Stomach (tissue), 9 donors: ENCODE measurements around the gene ARL2BP. TPM values are rescaled to one million over a fixed set of nuclear protein-coding genes. Genes with fewer than 3 reads are reported as not detected.

ENCODE experiments used
- DNase-seq, 2 donors: peaks; one replicate each; pipeline versions ENCODE4 v3.0.0 to v3.0.0-alpha.2; 2013 to 2019
- H3K27ac ChIP-seq, 5 donors: fragments of 200-600 bp in 4 of 5; sonication (generic) in 4 of 5; one replicate each; pipeline ENCODE4 v1.5.1; 2013 to 2019; ENCODE audit warnings: mild to moderate bottlenecking in 1 of 5, moderate library complexity in 1 of 5
- H3K27me3 ChIP-seq, 3 donors: fragments of 200-600 bp; sonication (generic); one replicate each; pipeline ENCODE4 v1.5.1; 2017 to 2019; ENCODE audit warnings: mixed run types in 1 of 3
- H3K36me3 ChIP-seq, 4 donors: fragments of 200-600 bp; sonication (generic); 1 replicate in 3 of 4; 2 replicates in 1 of 4; pipeline ENCODE4 v1.5.1; 2016 to 2019
- H3K4me1 ChIP-seq, 4 donors: fragments of 200-600 bp; sonication (generic); one replicate each; pipeline ENCODE4 v1.5.1; 2016 to 2019
- H3K4me3 ChIP-seq, 4 donors: fragments of 200-600 bp; sonication (generic) in 3 of 4; one replicate each; pipeline ENCODE4 v1.5.1; 2016 to 2019; ENCODE audit warnings: mild to moderate bottlenecking in 1 of 4
- H3K9me3 ChIP-seq, 4 donors: fragments of 200-600 bp; sonication (generic); one replicate each; pipeline ENCODE4 v1.5.1; 2016 to 2019
- CTCF ChIP-seq, 7 experiments: fragments of 450-650 bp in 4 of 7; fragments of 200-600 bp in 3 of 7; sonication (generic) in 3 of 7; IDR thresholded peaks; one replicate each; pipeline ENCODE4 v1.5.1; 2016 to 2019; ENCODE audit warnings: antibody characterized with exemption in 7 of 7, control low read depth in 2 of 7, mild to moderate bottlenecking in 1 of 7
- EP300 ChIP-seq: sonication (generic); formaldehyde crosslinking; IDR thresholded peaks from one replicate; pipeline ENCODE4 v1.6.1; 2017; ENCODE audit warnings: antibody characterized with exemption
- POLR2A ChIP-seq, 4 donors: fragments of 450-650 bp; IDR thresholded peaks; one replicate each; pipeline ENCODE4 v1.6.1; 2016; ENCODE audit warnings: antibody characterized with exemption in 4 of 4, control low read depth in 2 of 4, mild to moderate bottlenecking in 1 of 4, moderate library complexity in 1 of 4
- POLR2AphosphoS5 ChIP-seq, 3 donors: sonication (generic); formaldehyde crosslinking; IDR thresholded peaks; one replicate each; pipeline ENCODE4 v1.6.1; 2016; ENCODE audit warnings: antibody characterized with exemption in 3 of 3
- WGBS, 5 donors: extraction: QIAGEN DNeasy Blood & Tissue Kit in 3 of 5; methylation state at CpG; one replicate each; pipeline versions ENCODE4 v1.1.5 to v1.1.7; 2013 to 2018; 5-methylcytosine and 5-hydroxymethylcytosine counted together
- intact Hi-C: fragments of 100-400 bp; cut with DNase I; formaldehyde crosslinking; loops from one replicate; pipeline ENCODE4 v1.15.1; 2023; ENCODE audit warnings: low total_unique reads
- polyA plus RNA-seq, 3 donors: library from polyadenylated mRNA; stranded (reverse); fragments of 200-250 nt; gene quantifications; one replicate each; pipeline ENCODE4 v1.2.3, GENCODE V29; 2013
- total RNA-seq, 5 donors: library from RNA; depleted of rRNA; stranded (reverse); fragments of >200 nt; gene quantifications; one replicate each; pipeline versions ENCODE4 v1.1.0 to v1.2.3, GENCODE V29; 2014 to 2016
- donor health status: healthy with polysubstance abuse.
- donor health status: Bipolar disorder and iron deficiency.
- donor health status: healthy.

The ARL2BP gene
- total and polyA plus RNA-seq, 8 donors: 15.6 to 61.6 (median 43.2) TPM

DNA sequence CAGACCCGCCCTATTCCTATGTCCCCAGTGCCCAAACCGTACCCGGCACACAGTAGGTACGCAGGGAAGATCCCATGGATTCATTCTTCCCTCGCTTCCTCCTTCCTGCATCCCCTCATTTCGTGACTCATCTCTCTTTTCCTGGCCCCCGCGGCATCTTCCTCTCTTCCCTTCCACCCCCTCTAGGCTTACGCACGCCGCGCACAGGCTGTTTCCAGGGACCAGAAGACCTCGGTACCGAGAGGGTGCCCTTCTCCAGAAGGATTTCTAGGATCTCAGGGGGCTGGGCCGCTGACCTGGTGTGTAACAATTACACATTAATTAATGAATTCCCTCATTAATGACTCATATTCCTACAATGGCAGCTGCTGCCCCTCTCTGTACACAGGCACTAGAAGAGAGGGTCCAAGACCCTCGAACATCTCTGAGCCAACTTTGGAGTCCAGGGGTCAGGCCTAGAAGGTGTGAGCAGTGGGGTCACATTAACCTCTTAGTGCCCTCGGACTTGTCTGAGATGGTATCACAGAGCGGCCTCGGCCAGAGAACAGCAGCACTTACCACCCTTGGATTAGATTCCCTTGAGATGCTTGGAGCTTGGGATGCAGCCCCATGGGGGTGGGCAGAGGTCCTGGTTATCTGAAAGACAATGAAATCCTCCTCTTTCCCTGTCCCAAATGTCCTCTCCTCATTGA lies 56.2 kb downstream of the ARL2BP start:
- TF ChIP-seq EP300 (no peak), CTCF (IDR thresholded peaks at IDR 0.05) (no peak), POLR2AphosphoS5 (IDR thresholded peaks at IDR 0.05) (no peak), POLR2A (IDR thresholded peaks at IDR 0.05) (no peak)
- intact Hi-C loops: loop anchor here (2.0 to 10.0 kb wide), 2 partner anchors 116 to 214 kb away; no protein-coding TSS in a partner anchor
- Histone ChIP-seq H3K4me3 (peak overlapping the region; percentile 8 to 43 (median 29)), H3K27me3 (no peaks in the 10 kb centered on the region), H3K36me3 (no peaks in the 10 kb centered on the region), H3K9me3 (no peaks in the 10 kb centered on the region), H3K27ac (peak overlapping the region in 3 of 5 donors; percentile 16 to 93 (median 92)), H3K4me1 (peaks cover 25 to 54% (median 38%) of the 10 kb centered on the region in 4 donors)
- WGBS, 5 donors: 39 to 55% (median 45%) methylated on average over 19 of the region's 19 CpGs
- DNase-seq: no peak

Other genes starting within 250 kb of the ARL2BP start
- 10 to 100 TPM in 4 of 5 donors, 1 to 10 TPM in 1; 8.7 to 55.4 (median 27.4) TPM for gene CPNE2, start 152.7 kb upstream of the ARL2BP start, total RNA-seq
- gene CPNE2, start 152.7 kb upstream of the ARL2BP start, polyA plus RNA-seq: 10 to 100 TPM; 10.7 to 31.8 (median 24.8) TPM
- 100 to 1,000 TPM in 1 of 5 donors, 10 to 100 TPM in 4; 52.7 to 104 (median 91.0) TPM for gene PSME3IP1, start 59.2 kb upstream of the ARL2BP start, total RNA-seq
- gene PSME3IP1, start 59.2 kb upstream of the ARL2BP start, polyA plus RNA-seq: 10 to 100 TPM; 37.4 to 64.3 (median 51.5) TPM
- 100 to 1,000 TPM in 1 of 5 donors, 10 to 100 TPM in 3, 1 to 10 TPM in 1; 5.5 to 110 (median 46.2) TPM for gene RSPRY1, start 58.9 kb upstream of the ARL2BP start, total RNA-seq
- 10 to 100 TPM in 1 of 3 donors, 1 to 10 TPM in 2; 8.6 to 13.7 (median 8.8) TPM for gene RSPRY1, start 58.9 kb upstream of the ARL2BP start, polyA plus RNA-seq
- 100 to 1,000 TPM in 2 of 5 donors, 10 to 100 TPM in 3; 27.4 to 190 (median 59.1) TPM for gene PLLP, start 39.4 kb downstream of the ARL2BP start, total RNA-seq
- 10 to 100 TPM; 39.0 to 46.6 (median 43.7) TPM for gene PLLP, start 39.4 kb downstream of the ARL2BP start, polyA plus RNA-seq
- gene CCL22, start 113.5 kb downstream of the ARL2BP start, total RNA-seq: under 1 TPM in 1 of 5 donors, not detected in 4; 0.37 TPM
- gene CCL22, start 113.5 kb downstream of the ARL2BP start, polyA plus RNA-seq: under 1 TPM; 0.12 to 0.45 (median 0.15) TPM
- 10 to 100 TPM in 1 of 5 donors, 1 to 10 TPM in 2, not detected in 2; 1.3 to 43.8 (median 7.1) TPM for gene CX3CL1, start 127.2 kb downstream of the ARL2BP start, total RNA-seq
- gene CX3CL1, start 127.2 kb downstream of the ARL2BP start, polyA plus RNA-seq: 10 to 100 TPM in 1 of 3 donors, 1 to 10 TPM in 2; 3.2 to 11.5 (median 6.4) TPM
- gene CCL17, start 159.5 kb downstream of the ARL2BP start, total RNA-seq: not detected
- 1 to 10 TPM in 1 of 3 donors, not detected in 2; 3.9 TPM for gene CCL17, start 159.5 kb downstream of the ARL2BP start, polyA plus RNA-seq
- 100 to 1,000 TPM in 1 of 5 donors, 10 to 100 TPM in 4; 14.0 to 146 (median 37.7) TPM for gene CIAPIN1, start 202.1 kb downstream of the ARL2BP start, total RNA-seq
- 10 to 100 TPM; 18.6 to 35.9 (median 29.6) TPM for gene CIAPIN1, start 202.1 kb downstream of the ARL2BP start, polyA plus RNA-seq
- 100 to 1,000 TPM in 1 of 5 donors, 10 to 100 TPM in 4; 40.6 to 108 (median 58.9) TPM for gene COQ9, start 202.2 kb downstream of the ARL2BP start, total RNA-seq
- gene COQ9, start 202.2 kb downstream of the ARL2BP start, polyA plus RNA-seq: 10 to 100 TPM; 56.4 to 79.3 (median 74.5) TPM
- gene POLR2C, start 217.4 kb downstream of the ARL2BP start, total RNA-seq: 100 to 1,000 TPM in 2 of 5 donors, 10 to 100 TPM in 3; 60.0 to 162 (median 84.4) TPM
- 10 to 100 TPM; 31.8 to 56.1 (median 48.9) TPM for gene POLR2C, start 217.4 kb downstream of the ARL2BP start, polyA plus RNA-seq
- gene DOK4, start 241.2 kb downstream of the ARL2BP start, total RNA-seq: 10 to 100 TPM; 11.2 to 51.0 (median 23.9) TPM
- gene DOK4, start 241.2 kb downstream of the ARL2BP start, polyA plus RNA-seq: 10 to 100 TPM; 21.5 to 55.9 (median 44.6) TPM